NT2/D1 (cell line): ENCODE results near the gene MAP1B.

Source experiments
- SUZ12 ChIP-seq: IDR thresholded peaks from 2 replicates; pipeline ENCODE4 v1.6.1; 2011; ENCODE audit not compliant: insufficient read length, insufficient read depth; ENCODE audit errors: extremely low read depth
- YY1 ChIP-seq: IDR thresholded peaks from 2 replicates; pipeline ENCODE4 v1.6.1; 2011; ENCODE audit not compliant: insufficient read length, insufficient read depth
- ZNF274 ChIP-seq: IDR thresholded peaks from 2 replicates; pipeline ENCODE4 v1.6.1; 2011; ENCODE audit warnings: mild to moderate bottlenecking, low read depth, low read length

DNA sequence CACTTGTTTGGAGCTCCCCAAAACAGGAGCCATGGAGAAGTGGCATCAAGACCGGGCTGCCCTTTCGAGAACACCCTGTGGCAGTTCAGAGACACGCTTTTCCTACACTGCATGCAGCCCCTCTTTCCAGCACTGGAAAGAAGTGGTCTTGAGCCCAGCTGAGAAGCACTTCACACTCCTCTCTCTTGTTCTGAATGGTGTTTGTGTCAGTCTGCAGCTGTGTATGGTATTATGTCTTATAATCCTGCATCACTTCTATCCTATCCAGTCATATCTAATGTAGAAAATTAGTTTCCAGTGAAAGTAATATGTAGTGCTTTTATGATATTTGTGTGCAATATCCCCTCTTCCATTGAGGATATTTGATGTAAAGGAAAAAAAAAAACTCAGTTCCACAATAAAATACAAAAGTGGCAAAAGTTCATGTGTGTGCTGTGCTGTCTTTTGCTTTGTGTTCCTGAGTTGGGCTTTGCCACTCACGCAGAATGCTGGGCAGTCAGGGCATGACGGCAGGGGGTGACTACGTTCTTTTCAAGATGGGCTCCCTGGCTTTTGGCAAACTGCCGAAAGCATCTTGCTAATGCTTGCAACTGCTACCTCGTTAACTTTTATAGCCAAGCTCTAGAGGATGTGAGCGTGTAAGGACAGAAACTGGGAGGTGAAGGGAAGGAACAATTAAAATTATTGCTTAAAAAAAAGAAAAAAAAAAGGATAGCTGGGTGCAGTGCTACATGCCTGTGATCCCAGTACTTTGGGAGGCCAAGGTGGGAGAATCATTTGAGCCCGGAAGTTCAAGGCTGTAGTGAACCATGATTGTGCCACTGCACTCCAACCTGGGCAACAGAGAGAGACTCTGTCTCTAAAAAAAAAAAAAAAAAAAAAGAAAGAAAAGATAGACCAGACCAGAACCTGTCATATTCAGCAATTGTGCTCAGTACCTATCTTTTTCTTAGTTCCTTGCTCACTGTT lies 102.2 kb downstream of the MAP1B start:
- TF ChIP-seq SUZ12 (no peak), ZNF274 (no peak), YY1 (no peak)
